NCI-H446 (cell line): ENCODE measurements around the gene EID3.
A peak's percentile ranks its signal among the peaks of the same experiment; 100 is the strongest.

Experiments used
- DNase-seq, 2 experiments: peaks; one replicate each; lab custom pipeline; 2025; lab: John Stamatoyannopoulos, UW

The EID3 gene

DNA sequence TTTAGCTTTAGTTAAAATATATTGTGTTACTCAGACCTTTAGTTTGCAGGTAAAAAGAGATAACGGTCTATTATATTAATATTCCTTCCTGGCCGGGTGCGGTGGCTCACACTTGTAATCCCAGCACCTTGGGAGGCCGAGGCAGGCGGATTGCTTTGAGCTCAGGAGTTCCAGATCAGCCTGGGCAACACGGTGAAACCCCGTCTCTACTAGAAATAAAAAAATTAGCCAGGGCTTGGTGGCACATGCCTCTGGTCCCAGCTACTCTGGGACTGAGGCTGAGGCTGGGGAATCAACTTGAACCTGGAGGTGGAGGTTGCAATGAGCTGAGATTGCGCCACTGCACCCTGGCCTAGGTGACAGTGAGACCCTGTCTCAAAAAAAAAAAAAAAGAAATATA lies 13.2 kb upstream of the EID3 start:
- no peak for DNase-seq

DNA sequence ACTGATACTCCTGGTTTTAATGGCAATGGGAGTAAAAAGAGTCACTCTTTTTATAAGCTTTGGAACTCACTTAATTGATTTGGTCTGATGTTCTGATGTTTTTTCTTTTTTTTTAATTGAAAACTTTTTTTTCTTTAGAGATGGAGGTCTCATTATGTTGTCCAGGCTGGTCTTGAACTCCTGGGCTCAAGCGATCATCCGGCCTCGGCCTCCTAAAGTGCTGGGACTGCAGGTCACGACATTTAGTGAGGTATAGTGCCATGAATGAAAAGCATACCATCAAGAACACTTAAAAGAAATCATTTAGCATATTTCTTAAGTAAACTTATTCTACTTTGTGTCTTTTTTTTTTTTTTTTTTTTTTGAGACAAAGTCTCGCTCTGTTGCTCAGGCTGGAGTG lies 12.7 kb upstream of the EID3 start:
- no peak for DNase-seq

DNA sequence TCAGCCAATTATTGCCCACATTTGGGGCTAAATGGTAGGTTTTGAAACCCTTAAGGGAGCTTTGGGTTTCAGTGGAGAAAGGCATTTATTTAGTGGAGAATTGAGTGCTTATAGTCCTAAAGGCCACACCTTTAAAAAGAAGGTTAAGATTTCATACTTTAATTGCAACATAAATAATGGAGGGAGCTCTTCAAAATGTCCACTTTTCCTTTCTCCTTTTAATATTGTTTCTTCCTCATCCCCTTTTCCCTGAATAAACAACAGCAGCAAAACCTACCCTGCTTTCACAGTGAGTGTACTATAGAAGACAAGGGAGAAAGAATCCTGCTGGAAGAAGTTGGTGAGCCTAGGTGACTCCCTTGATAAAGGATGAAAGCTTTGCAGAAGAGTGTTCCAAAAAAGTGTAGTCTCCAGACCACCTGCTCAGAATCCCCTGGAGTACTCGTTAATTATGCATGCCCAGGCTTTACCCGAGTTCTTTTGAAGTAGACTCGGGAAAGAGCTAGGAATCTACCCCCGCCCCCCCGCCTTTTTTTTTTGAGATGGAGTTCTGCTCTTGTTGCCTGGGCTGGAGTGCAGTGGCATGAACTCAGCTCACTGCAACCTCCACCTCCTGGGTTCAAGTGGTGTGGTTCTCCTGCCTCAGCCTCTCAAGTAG lies 11.5 kb upstream of the EID3 start:
- no peak for DNase-seq

DNA sequence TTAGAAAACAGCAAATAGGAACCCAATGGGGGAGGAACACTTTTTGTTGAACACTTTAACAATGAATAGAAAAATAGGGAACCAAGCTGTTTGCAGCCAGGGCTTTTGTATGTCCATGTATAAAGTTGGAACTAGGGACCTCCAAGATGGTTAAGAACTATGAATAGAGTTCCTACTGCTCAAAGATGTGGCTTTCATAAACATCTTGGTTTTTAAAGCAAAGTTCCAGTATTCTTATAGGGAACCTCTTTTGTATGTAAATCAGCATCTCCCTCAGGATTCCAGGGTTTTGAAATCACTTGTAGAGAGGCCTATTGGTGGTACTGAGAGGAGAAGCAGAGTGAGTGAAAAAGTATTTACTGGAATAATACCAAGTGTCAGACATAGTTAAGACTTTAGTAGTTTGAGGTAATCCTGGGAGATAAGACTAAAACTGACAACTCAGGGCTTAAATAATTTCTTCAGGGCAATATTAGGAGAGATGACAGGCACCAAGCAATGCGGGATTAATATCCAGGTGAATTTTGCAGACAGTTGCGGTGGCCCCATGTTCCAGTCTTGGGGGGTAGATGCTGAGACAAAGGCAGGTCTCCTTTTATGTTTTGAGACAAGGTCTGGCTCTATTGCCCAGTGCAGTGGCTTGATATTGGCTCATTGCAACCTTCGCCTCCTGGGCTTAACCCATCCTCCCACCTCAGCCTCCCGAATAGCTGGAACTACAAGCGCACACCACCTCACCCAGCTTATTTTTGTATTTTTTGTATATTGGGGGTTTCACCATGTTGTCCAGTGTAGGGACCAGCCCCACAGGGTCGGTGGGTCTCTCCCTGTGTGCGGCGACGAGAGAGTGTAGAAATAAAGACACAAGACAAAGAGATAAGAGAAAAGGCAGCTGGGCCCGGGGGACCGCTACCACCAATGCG lies 10.4 kb upstream of the EID3 start:
- DNase-seq: no peak

DNA sequence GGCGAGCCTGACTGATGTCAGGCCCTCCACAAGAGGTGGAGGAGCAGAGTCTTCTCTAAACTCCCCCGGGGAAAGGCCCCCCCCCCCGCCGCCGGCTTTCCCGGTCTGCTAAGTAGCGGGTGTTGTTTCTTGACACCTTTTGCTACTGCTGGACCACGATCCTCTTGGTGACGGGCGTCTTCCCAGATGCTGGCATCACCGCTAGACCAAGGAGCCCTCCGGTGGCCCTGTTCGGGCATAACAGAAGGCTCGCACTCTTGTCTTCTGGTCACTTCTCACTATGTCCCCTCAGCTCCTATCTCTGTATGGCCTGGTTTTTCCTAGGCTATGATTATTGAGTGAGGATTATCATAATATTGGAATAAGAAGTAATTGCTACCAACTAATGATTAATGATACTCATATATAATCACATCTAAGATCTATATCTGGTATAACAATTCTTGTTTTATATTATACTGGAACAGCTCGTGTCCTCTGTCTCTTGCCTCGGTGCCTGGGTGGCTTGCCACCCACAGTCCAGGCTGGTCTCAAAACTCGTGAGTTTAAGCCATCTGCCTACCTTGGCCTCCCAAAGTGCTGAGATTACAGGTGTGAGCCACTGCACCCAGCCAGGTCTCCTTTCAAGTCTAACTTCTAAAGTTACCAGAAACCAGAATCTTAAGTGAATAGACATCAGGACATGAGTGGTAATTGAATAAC lies 9.2 kb upstream of the EID3 start:
- peak in 1 of 2 experiments; percentile 30 for DNase-seq

DNA sequence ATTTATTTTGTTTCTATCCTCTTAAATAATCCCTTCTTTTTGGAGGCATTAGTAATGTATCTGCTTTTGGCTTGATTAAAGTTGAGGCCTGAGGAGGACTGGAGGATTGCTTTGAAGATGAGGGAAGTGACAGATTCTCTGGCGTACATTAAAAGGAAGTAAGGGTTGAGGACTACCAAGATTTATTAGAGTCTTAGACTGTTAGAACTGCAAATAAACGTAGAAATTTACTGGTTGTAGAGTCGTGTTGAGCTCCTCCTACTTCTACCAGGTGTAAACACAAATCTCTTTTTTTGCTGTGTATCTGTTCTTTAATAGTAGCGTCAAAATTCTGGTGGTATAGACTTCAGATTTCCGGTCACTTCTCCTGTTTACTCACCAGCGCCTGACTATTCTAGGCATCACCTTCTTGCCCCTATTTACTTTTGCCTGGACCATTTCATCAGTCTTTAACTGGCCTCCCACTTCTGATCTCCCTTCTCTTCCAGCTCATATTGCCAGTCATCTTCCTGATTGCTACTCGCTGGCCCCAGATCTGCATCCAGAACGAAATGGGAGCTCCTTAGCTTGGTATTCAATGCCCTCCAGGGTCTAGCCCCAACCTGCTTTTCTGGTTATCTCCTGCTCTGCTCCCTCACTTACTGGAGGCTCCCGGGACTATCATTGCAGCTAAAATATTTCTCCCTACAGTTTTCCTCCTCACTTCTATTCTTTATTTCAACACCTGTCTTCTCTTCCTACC lies 8.4 kb upstream of the EID3 start:
- no peak for DNase-seq

DNA sequence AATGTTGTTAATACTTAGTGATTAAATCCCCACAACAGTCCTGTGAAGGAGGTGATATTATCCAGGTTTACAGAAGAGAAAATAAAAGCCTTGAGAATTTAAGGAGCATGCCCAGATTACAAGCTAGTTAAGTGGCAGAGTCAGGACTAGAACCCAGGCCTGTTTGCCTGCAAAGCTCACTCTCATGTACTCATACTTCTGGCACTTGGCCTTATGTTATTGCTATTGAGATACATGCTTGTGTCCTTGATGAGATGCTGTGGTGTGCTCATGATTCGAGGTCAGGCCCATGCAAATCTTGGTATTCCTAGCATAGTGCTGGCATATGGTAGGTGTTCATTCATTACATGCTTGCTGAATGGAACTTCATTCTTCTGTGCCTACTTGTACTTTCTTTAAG lies 7.6 kb upstream of the EID3 start:
- DNase-seq: no peak

DNA sequence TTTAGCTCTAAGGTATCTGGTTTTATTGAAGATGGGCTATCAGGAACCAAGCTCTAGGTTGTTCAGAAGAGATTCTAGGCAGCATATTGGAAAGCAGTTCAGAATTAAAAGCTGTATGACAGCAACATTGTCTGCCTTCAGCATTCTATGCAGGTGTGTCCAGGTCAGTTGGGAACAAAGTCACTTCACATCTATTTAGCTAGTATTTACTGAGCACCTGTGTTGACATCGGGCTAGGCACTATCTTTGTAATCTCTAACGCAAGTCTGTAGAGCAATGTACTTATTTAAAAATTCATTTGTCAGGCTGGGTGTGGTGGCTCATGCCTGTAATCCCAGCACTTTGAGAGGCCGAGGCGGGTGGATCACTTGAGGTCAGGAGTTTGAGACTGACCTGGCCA lies 6.8 kb upstream of the EID3 start:
- no peak for DNase-seq

DNA sequence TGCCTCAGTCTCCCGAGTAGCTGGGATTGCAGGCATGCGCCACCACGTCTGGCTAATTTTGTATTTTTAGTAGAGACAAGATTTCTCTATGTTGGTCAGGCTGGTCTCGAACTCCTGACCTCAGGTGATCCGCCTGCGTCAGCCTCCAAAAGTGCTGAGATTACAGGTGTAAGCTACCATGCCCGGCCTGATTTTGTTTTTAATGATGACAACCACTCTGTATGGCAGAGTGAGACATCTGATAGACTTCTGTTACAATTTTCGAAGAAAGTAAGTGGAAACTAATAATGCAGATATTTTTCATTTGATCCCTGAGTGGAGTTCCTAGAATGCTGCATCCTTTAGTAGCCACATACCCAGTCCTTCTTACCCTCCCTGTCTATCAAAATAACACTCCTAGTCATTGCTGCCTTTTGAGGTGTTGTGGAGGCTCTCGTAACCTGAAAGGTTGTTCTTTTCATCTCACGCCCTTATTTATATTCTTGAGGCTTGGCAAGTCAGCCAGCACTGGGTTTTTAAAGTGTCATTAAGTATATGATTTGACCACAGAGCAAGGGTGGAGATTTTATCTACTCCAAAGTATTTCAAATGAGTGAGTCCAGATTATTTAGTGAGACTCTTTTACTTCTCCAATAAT lies 5.9 kb upstream of the EID3 start:
- no peak for DNase-seq

DNA sequence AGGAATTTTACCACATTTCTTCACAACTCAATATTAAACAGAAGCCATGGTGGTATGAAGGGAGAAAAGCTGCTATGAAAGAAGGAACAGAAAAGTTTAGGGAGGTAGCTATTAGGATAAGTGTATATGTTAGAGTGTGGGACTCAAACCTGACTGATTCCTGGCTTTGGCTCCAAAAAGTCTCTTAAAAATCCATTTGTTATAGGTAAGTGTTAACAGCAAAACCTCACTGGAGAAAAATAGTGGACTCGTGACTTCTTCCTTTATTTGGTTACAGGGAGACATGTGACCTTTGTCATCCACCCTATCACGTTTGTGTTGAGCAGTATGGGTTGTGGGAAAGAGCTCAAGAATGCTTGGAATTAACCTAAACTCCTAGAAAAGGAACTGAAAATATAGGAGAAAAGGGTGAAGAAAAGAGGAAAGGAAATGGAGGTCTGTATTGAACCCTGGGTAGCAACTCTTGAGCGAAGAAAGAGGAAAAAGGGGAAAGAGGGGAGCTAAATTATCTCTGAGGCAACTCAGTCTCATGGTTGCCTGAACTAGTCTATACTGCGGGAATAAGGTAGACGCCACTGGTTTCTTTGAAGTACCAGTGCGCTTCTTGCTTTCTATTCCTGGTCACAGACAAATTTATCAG lies 3.6 kb upstream of the EID3 start:
- DNase-seq: no peak

DNA sequence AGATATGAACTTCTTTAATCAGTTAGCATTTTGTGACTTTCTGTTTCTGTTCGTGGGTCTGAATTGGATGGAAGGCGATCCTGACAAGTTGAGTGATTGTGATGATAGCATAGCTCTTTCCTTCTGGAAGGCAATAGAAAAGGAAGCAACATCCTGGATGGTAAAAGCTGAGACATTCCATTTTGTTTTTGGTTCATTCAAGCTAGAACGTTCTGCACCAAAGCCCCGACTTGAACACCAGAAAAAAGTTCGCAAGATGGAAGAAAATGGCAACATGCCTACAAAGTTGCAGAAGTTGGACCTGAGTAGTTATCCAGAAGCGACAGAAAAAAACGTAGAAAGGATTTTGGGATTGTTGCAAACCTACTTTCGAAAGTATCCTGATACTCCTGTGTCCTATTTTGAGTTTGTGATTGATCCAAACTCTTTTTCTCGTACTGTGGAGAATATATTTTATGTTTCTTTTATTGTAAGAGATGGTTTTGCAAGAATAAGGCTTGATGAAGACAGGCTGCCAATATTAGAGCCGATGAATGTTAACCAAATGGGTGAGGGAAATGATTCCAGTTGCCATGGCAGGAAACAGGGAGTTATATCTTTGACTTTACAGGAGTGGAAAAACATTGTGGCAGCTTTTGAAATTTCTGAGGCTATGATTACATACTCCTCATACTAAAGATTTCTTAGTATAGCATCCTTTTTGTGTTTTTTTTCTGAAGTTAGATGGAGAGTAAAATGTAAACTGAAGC lies 896 bp downstream of the EID3 start:
- DNase-seq: no peak

DNA sequence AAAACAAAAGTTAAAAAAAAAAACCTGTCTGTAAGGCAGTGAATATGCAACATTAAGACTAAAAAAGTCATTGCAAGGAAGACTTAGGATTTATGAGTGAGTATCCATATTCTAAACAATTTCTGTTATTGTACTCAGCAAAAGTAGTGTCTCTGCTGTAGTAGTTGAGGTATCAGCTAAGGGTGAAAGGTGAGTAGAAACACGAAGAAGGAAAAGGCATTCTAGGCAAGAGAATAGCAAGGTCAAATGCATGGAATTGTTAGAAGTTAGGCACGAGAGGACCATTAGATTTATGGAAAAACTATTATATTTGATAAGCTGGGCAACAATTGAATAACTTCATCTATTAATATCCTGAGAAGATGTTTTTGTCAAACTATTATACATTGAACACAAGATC lies 1.8 kb downstream of the EID3 start:
- DNase-seq: no peak

DNA sequence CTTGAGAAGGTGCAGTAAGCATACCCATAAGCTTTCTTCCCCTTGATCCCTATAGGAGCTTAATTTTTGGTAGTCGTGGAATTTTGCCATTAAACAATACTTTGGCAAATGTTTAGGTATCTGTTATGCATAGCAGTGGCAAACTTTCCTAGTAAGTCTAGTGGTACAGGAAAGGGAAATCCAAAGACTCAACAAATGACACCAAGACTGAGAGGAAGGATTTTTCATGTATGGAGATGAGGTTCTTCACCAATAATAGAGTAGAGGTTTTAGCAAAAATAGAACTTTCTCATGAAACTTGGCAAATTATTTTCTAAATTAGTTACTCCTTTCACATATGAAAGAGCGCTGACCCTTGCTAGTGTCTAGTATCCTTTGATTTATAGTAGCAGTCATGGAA lies 2.8 kb downstream of the EID3 start:
- no peak for DNase-seq

DNA sequence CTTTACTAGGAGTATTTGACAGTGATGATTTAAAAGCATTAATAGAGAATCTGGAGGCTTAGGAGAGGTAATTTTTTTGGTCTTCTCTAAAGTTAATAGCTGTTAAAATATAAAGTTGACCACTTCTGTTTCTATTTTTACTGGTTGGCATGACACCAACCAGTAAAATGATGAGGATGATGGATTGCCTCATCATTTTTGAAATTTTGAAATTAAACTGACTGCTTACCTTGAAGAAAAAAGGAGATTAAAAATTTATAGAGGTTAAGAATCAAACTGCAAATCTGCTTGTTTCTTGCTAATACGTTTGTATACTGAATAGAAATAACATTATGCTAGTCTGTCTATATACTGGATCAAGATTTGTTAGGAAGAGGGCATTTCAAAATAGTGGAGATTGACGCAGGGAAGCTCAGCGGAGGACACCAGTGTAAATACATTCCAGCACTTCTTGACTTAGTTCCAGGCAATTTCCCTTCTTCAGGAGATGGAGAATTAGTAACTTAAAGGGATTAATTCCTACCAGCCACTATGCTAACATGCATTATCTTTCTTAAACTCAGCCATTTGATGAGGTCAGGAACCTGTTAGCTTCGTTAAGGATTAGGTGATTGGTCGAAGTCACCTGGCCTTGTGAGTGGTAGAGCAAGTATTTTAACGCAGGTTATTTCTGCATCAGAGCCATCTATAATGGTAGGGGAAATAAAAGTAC lies 3.6 kb downstream of the EID3 start:
- DNase-seq: no peak

DNA sequence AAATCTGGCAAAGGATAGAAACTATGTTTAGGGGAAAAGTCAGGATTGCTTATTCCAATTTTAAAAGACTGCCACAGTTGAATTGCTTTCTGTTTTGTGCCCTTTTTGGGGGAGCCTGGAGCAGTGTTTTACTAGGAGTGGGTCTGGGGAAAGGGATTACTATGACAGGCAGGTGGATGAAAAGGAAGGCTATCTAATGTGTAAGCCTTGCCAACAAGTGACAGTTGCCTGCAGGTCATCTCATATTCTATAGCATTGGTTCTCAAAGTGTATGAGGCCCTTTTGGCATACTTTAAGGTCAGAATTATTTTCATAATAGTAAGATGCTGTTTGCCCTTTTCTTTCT lies 4.1 kb downstream of the EID3 start:
- DNase-seq: no peak

DNA sequence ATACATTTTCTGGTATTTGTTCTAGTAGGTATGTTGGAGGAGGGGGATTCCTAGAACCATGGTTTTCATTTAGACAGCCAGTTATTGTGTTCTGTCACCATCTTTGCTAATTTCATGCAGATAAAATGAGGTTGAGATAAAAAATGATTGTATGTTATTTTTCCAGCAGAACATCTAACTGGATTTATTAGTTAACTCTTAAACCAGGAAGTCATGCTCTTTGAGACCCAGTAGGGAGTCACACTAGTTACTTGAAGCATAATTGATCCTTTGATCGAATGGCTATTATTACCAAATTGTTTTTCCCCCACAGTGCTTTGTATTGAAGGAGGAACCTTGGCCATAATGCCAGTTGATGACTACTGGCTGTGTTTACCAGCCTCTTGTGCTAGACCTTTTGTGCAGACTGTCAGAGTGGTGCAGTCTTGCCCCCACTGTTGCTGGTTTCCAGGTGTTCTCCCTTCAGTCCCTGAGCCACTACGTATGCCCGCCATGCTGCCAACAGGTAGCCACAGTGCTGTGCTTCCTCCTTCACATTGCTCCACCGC lies 6.0 kb downstream of the EID3 start:
- DNase-seq: no peak

DNA sequence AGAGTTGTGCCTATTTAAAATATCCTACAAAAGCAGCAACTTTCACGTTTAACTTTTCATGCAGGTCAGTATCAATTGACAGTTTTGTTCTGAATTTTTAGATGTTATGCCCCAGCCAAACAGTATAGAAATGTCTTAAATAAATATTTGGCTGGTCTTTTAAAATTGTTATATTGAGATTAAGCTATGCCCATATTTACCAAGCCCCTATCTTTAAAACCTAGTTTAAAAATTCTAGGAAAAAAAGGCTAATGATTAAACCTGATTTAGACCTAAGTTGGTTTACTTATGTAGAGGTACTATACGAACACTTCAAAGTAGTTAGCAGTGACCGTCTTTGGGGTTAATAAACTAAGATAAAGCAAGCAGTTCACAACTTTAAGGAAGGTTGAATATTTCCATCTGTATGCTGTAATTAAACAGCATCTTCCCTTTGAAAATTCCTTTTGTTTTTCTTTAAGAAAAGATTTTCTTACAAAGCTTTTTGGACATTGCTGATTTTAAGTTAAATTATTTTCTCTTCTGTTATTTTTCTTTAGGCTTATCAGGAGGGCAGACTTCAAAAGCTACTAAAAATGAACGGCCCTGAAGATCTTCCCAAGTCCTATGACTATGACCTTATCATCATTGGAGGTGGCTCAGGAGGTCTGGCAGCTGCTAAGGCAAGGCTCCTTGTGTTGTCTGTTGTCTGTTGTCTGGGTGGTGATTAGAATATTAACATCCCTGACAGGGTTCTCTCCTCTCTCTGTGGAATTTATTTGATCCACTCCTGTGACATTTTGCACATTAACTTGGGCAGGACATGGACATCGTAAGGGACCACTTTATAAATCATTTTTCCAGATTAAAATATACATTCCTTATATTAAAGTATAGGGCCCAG lies 7.5 kb downstream of the EID3 start:
- no peak for DNase-seq

DNA sequence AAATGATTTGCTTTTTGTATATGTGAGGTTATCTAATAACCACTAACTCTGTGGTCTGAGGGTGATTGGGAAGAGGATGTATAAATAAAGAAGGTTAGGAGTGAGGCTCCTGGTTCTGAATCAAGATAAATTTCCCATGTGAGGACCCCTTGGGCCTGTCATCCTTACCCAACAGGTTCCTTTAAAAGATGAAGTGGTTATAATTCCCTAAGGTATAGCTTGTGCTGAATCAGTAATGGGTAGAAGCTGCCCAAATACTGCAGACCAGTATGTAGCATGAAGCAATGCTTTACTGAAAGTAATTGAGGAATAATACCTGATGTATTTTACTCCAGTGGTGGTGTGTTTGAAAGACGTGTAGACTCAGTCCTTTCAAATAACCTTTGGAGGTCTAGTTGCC lies 8.7 kb downstream of the EID3 start:
- no peak for DNase-seq

DNA sequence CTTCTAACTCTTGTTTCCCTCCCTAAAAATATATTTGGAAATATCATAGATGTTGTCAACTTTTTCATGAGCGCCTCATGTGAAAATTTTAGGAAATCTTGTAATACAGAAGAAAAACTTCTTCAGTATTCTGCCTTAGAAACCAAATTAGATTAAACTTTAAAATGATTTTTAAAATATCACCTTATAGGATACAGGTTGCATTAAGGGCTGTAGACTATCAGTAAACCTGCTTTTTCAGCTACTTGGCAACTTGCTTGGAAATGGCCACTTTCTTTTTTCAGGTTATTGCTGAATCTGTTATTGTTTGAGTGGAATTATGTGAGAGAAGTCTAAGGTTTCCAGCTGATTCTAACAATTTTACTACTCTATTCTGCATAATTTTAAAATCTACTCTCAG lies 9.1 kb downstream of the EID3 start:
- no peak for DNase-seq
